Hematopoietic multipotent progenitor cell treated with erythropoietin and hydrocortisone succinate and interleukin-3 and kit ligand, for 8 days (in vitro differentiated cells): Measurements from ENCODE around the gene BUD13.

Experiments
- DNase-seq: peaks from one replicate; pipeline ENCODE4 v3.0.0-alpha.2; 2015

Gene BUD13

GRCh38 chr11:116742104-116742503, 30.7 kb downstream of the BUD13 start:
- DNase-seq, result no peak

GRCh38 chr11:116740741-116741140, 32.0 kb downstream of the BUD13 start:
- no peak for DNase-seq

- DNase-seq, result no peak
Measured at GRCh38 chr11:116738975-116739374, 33.8 kb downstream of the BUD13 start.

GRCh38 chr11:116736763-116737162, 36.0 kb downstream of the BUD13 start:
- DNase-seq, result peak; percentile 44

- DNase-seq, result no peak
Measured at GRCh38 chr11:116733969-116734508, 38.7 kb downstream of the BUD13 start.

- DNase-seq, result no peak
Measured at GRCh38 chr11:116733043-116733755, 39.6 kb downstream of the BUD13 start.

GRCh38 chr11:116732271-116733042, 40.3 kb downstream of the BUD13 start:
- DNase-seq, result peak; percentile 69

- DNase-seq, result no peak
Measured at GRCh38 chr11:116731821-116732220, 41.0 kb downstream of the BUD13 start.

- no peak for DNase-seq
Measured at GRCh38 chr11:116731097-116731761, 41.6 kb downstream of the BUD13 start.

GRCh38 chr11:116730601-116731000, 42.2 kb downstream of the BUD13 start:
- no peak for DNase-seq

- DNase-seq, result no peak
Measured at GRCh38 chr11:116730241-116730561, 42.6 kb downstream of the BUD13 start.

- DNase-seq, result no peak
Measured at GRCh38 chr11:116729501-116730240, 43.1 kb downstream of the BUD13 start.

GRCh38 chr11:116727990-116728389, 44.8 kb downstream of the BUD13 start:
- no peak for DNase-seq

- DNase-seq, result no peak
Measured at GRCh38 chr11:116725434-116726221, 47.2 kb downstream of the BUD13 start.

GRCh38 chr11:116724813-116725212, 48.0 kb downstream of the BUD13 start:
- DNase-seq, result no peak

GRCh38 chr11:116723511-116723910, 49.3 kb downstream of the BUD13 start:
- DNase-seq, result no peak

GRCh38 chr11:116721988-116722387, 50.8 kb downstream of the BUD13 start:
- no peak for DNase-seq

- no peak for DNase-seq
Measured at GRCh38 chr11:116720895-116721294, 51.9 kb downstream of the BUD13 start.

- no peak for DNase-seq
Measured at GRCh38 chr11:116718955-116719501, 53.8 kb downstream of the BUD13 start.

- no peak for DNase-seq
Measured at GRCh38 chr11:116716621-116717020, 56.2 kb downstream of the BUD13 start.

GRCh38 chr11:116715383-116715782, 57.4 kb downstream of the BUD13 start:
- DNase-seq, result no peak

- DNase-seq, result no peak
Measured at GRCh38 chr11:116714902-116715301, 57.9 kb downstream of the BUD13 start.
